HG02759 (cell line): ENCODE data around the gene ETNK2.

Experiments
- ATAC-seq: cut with Tn5 transposase; IDR thresholded peaks from one replicate; pipeline ENCODE4 v1.9.1; 2021; ENCODE audit warnings: mild to moderate bottlenecking, moderate library complexity; ENCODE audit not compliant: unreplicated experiment

The ETNK2 gene

GRCh38 chr1:204178487-204179281, 26.8 kb upstream of the ETNK2 start:
- ATAC-seq = no peak

- ATAC-seq = no peak
Measured at GRCh38 chr1:204177133-204177532, 25.3 kb upstream of the ETNK2 start.

GRCh38 chr1:204176049-204176448, 24.2 kb upstream of the ETNK2 start:
- ATAC-seq = no peak

GRCh38 chr1:204174958-204175357, 23.1 kb upstream of the ETNK2 start:
- no peak for ATAC-seq

- ATAC-seq = no peak
Measured at GRCh38 chr1:204172404-204173029, 20.7 kb upstream of the ETNK2 start.

GRCh38 chr1:204171751-204172178, 19.9 kb upstream of the ETNK2 start:
- no peak for ATAC-seq

GRCh38 chr1:204170494-204171155, 18.8 kb upstream of the ETNK2 start:
- ATAC-seq = no peak

GRCh38 chr1:204169858-204170257, 18.0 kb upstream of the ETNK2 start:
- ATAC-seq = no peak

- no peak for ATAC-seq
Measured at GRCh38 chr1:204167730-204168129, 15.9 kb upstream of the ETNK2 start.

GRCh38 chr1:204166219-204166618, 14.4 kb upstream of the ETNK2 start, which contains the start of gene REN:
REN (minus strand) TSS chr1:204166337; CDS start chr1:204166293, 44 bp downstream.
- ATAC-seq = no peak

- ATAC-seq = no peak
Measured at GRCh38 chr1:204162494-204163074, 10.7 kb upstream of the ETNK2 start.

GRCh38 chr1:204161609-204162493, 10.0 kb upstream of the ETNK2 start:
- ATAC-seq = no peak

- ATAC-seq = no peak
Measured at GRCh38 chr1:204157962-204158361, 6.1 kb upstream of the ETNK2 start.

- ATAC-seq = no peak
Measured at GRCh38 chr1:204155881-204156280, 4.0 kb upstream of the ETNK2 start.

GRCh38 chr1:204154568-204155255, 2.9 kb upstream of the ETNK2 start:
- no peak for ATAC-seq

GRCh38 chr1:204153667-204154066, 1.8 kb upstream of the ETNK2 start:
- ATAC-seq = no peak

GRCh38 chr1:204152310-204153044, 633 bp upstream of the ETNK2 start:
- no peak for ATAC-seq

- ATAC-seq = no peak
Measured at GRCh38 chr1:204150702-204151551, 917 bp downstream of the ETNK2 start.
